Measurements from ENCODE around the gene PDIA5.
"Not testable (repeated sequence)": the region's sequence is repeated elsewhere in the genome, so short reads cannot be mapped to it uniquely, and the experiment has no call there.

Gene PDIA5

GRCh38 chr3:123094516-123095313 is 27.9 kb downstream of the PDIA5 start:
- no peak for DNase-seq

- DNase-seq, result no peak
Measured at GRCh38 chr3:123096126-123096525, 29.3 kb downstream of the PDIA5 start.

GRCh38 chr3:123096731-123097130 is 29.9 kb downstream of the PDIA5 start:
- no peak for DNase-seq

GRCh38 chr3:123098426-123099330 is 31.9 kb downstream of the PDIA5 start:
- no peak for DNase-seq

- DNase-seq, result no peak
Measured at GRCh38 chr3:123099331-123100192, 32.7 kb downstream of the PDIA5 start.

GRCh38 chr3:123100193-123100776 is 33.5 kb downstream of the PDIA5 start:
- no peak for DNase-seq

GRCh38 chr3:123102249-123102648 is 35.4 kb downstream of the PDIA5 start:
- no peak for DNase-seq

GRCh38 chr3:123102826-123103225 is 36.0 kb downstream of the PDIA5 start:
- DNase-seq, result no peak

GRCh38 chr3:123104550-123104949 is 37.7 kb downstream of the PDIA5 start:
- no peak for DNase-seq

GRCh38 chr3:123105201-123106189 is 38.7 kb downstream of the PDIA5 start:
- no peak for DNase-seq

GRCh38 chr3:123110282-123110975 is 43.6 kb downstream of the PDIA5 start:
- no peak for DNase-seq

GRCh38 chr3:123110976-123111615 is 44.3 kb downstream of the PDIA5 start:
- DNase-seq, result no peak

- DNase-seq, result no peak
Measured at GRCh38 chr3:123111640-123112039, 44.8 kb downstream of the PDIA5 start.

- DNase-seq, result no peak
Measured at GRCh38 chr3:123112232-123112631, 45.4 kb downstream of the PDIA5 start.

- DNase-seq, result not testable (repeated sequence)
Measured at GRCh38 chr3:123112656-123113055, 45.8 kb downstream of the PDIA5 start.

- DNase-seq, result no peak
Measured at GRCh38 chr3:123113889-123114450, 47.1 kb downstream of the PDIA5 start.

GRCh38 chr3:123116116-123116515 is 49.3 kb downstream of the PDIA5 start:
- no peak for DNase-seq

GRCh38 chr3:123119388-123119787 is 52.6 kb downstream of the PDIA5 start:
- DNase-seq, result no peak

GRCh38 chr3:123119802-123120201 is 53.0 kb downstream of the PDIA5 start:
- DNase-seq, result no peak

- DNase-seq, result no peak
Measured at GRCh38 chr3:123120573-123120972, 53.7 kb downstream of the PDIA5 start.
